ENCODE data around the gene UBE2J2. TPM values are rescaled to one million over a fixed set of nuclear protein-coding genes. Genes with fewer than 3 reads are reported as not detected.
"Not testable (repeated sequence)": the region's sequence is repeated elsewhere in the genome, so short reads cannot be mapped to it uniquely, and the experiment has no call there.

The UBE2J2 gene
- total RNA-seq, 1 experiment from 2014 or later = 82.1 TPM

- DNase-seq (ENCODE audit: low read depth) = no peak
Observed at GRCh38 chr1:1256956-1257871, 16.4 kb downstream of the UBE2J2 start.

GRCh38 chr1:1255611-1256010 lies 18.0 kb downstream of the UBE2J2 start:
- DNase-seq (ENCODE audit: low read depth) = no peak

- DNase-seq (ENCODE audit: low read depth) = no peak
Observed at GRCh38 chr1:1255078-1255477, 18.6 kb downstream of the UBE2J2 start.

- DNase-seq (ENCODE audit: low read depth) = no peak
Observed at GRCh38 chr1:1254667-1254998, 19.0 kb downstream of the UBE2J2 start.

- DNase-seq (ENCODE audit: low read depth) = no peak
Observed at GRCh38 chr1:1253972-1254666, 19.5 kb downstream of the UBE2J2 start.

- DNase-seq (ENCODE audit: low read depth) = no peak
Observed at GRCh38 chr1:1253314-1253713, 20.3 kb downstream of the UBE2J2 start.

GRCh38 chr1:1250786-1251284 lies 22.8 kb downstream of the UBE2J2 start:
- no peak for DNase-seq (ENCODE audit: low read depth)

GRCh38 chr1:1248009-1248913 lies 25.4 kb downstream of the UBE2J2 start:
- not testable (repeated sequence) for DNase-seq (ENCODE audit: low read depth)

- DNase-seq (ENCODE audit: low read depth) = no peak
Observed at GRCh38 chr1:1247341-1247913, 26.2 kb downstream of the UBE2J2 start.

GRCh38 chr1:1246577-1247340 lies 26.9 kb downstream of the UBE2J2 start, which contains the start of gene C1QTNF12:
TSS of gene C1QTNF12 (minus strand) at chr1:1246722. CDS start at chr1:1246690, 32 bp downstream.
- DNase-seq (ENCODE audit: low read depth) = peak; percentile 25

- DNase-seq (ENCODE audit: low read depth) = no peak
Observed at GRCh38 chr1:1245817-1246576, 27.7 kb downstream of the UBE2J2 start.

GRCh38 chr1:1245178-1245816 lies 28.4 kb downstream of the UBE2J2 start:
- DNase-seq (ENCODE audit: low read depth) = no peak

GRCh38 chr1:1244192-1244811 lies 29.4 kb downstream of the UBE2J2 start:
- peak; percentile 26 for DNase-seq (ENCODE audit: low read depth)

- DNase-seq (ENCODE audit: low read depth) = peak; percentile 27
Observed at GRCh38 chr1:1243807-1244191, 29.9 kb downstream of the UBE2J2 start.

GRCh38 chr1:1243266-1243660 lies 30.4 kb downstream of the UBE2J2 start:
- no peak for DNase-seq (ENCODE audit: low read depth)

- DNase-seq (ENCODE audit: low read depth) = no peak
Observed at GRCh38 chr1:1242461-1243265, 31.0 kb downstream of the UBE2J2 start.

- no peak for DNase-seq (ENCODE audit: low read depth)
Observed at GRCh38 chr1:1241588-1242219, 31.9 kb downstream of the UBE2J2 start.
